Measurements from ENCODE around the gene IFT57.

IFT57 gene

GRCh38 chr3:108152274-108152673, 70.0 kb downstream of the IFT57 start:
- ChIA-PET CTCF (interaction anchor here (1.9 to 3.0 kb wide), 2 partner anchors 213 to 326 kb away, joined by 4 to 17 read pairs; no protein-coding TSS in a partner anchor), POLR2A (no interaction called here)
- H3K9me3 ChIP-seq (ENCODE audit: control insufficient read depth, insufficient read depth, low read depth, low read length) = no peaks in the 10 kb centered on the region
- no peaks in the 10 kb centered on the region for H3K36me3 ChIP-seq (ENCODE audit: control insufficient read depth in 2 of 2, insufficient read depth in 1 of 2, low read length in 2 of 2)
- no peak for TF ChIP-seq ZXDB (tag by site-specific recombination; IDR thresholded peaks at IDR 0.05)
- TF ChIP-seq ZNF132 (tag by site-specific recombination; IDR thresholded peaks at IDR 0.05; ENCODE audit: borderline replicate concordance) = no peak
- no peak for TF ChIP-seq BCL11B (tag by site-specific recombination; IDR thresholded peaks at IDR 0.05; ENCODE audit: low read depth)
- TF ChIP-seq ZNF350 (tag by site-specific recombination; IDR thresholded peaks at IDR 0.05) = no peak
- no peak for TF ChIP-seq ZNF341 (tag by site-specific recombination; IDR thresholded peaks at IDR 0.05; ENCODE audit: low read depth)
- no peak for TF ChIP-seq ZNF561 (tag by site-specific recombination; IDR thresholded peaks at IDR 0.05; ENCODE audit: borderline replicate concordance)
- no peak for TF ChIP-seq WT1 (tag by site-specific recombination; IDR thresholded peaks at IDR 0.05)
- no peak for TF ChIP-seq ZSCAN18 (tag by site-specific recombination; IDR thresholded peaks at IDR 0.05)
- no peak for TF ChIP-seq ZNF514 (tag by site-specific recombination; IDR thresholded peaks at IDR 0.05)
- no peak for TF ChIP-seq TRIM28 (IDR thresholded peaks at IDR 0.05; ENCODE audit: borderline replicate concordance, low read length)
- TF ChIP-seq ZSCAN30 (tag by site-specific recombination; IDR thresholded peaks at IDR 0.05) = no peak
- TF ChIP-seq SP3 (tag by site-specific recombination; IDR thresholded peaks at IDR 0.05) = no peak
- no peak for TF ChIP-seq ZNF280D (tag by site-specific recombination; IDR thresholded peaks at IDR 0.05)
- TF ChIP-seq ZNF214 (tag by site-specific recombination; IDR thresholded peaks at IDR 0.05; ENCODE audit: borderline replicate concordance) = no peak
- no peak for TF ChIP-seq ZNF76 (tag by site-specific recombination; IDR thresholded peaks at IDR 0.05; ENCODE audit: borderline replicate concordance, low read depth)
- no peaks in the 10 kb centered on the region for H3K4me1 ChIP-seq (ENCODE audit: control insufficient read depth, insufficient read depth, low read length)
- no peak overlapping the region for H3K4me3 ChIP-seq (ENCODE audit: low read depth, low read length)
- H3K27ac ChIP-seq (ENCODE audit: extremely low read depth, low read depth, low read length) = no peak overlapping the region

- H3K9me3 ChIP-seq (ENCODE audit: control insufficient read depth, insufficient read depth, low read depth, low read length) = no peaks in the 10 kb centered on the region
- no peaks in the 10 kb centered on the region for H3K4me1 ChIP-seq (ENCODE audit: control insufficient read depth, insufficient read depth, low read length)
- ChIA-PET POLR2A (no interaction called here), CTCF (interaction anchor here (0.6 kb wide), 1 partner anchor 331 kb away, joined by 3 read pairs; no protein-coding TSS in a partner anchor)
- H3K27ac ChIP-seq (ENCODE audit: extremely low read depth, low read depth, low read length) = no peak overlapping the region
- no peaks in the 10 kb centered on the region for H3K36me3 ChIP-seq (ENCODE audit: control insufficient read depth in 2 of 2, insufficient read depth in 1 of 2, low read length in 2 of 2)
- no peak overlapping the region for H3K4me3 ChIP-seq (ENCODE audit: low read depth, low read length)
- TF ChIP-seq ZBTB11 (tag by site-specific recombination; conservative IDR thresholded peaks at IDR 0.05; ENCODE audit: low read depth) (no peak), INSM2 (tag by site-specific recombination; IDR thresholded peaks at IDR 0.05) (no peak), KLF9 (tag by site-specific recombination; IDR thresholded peaks at IDR 0.05; ENCODE audit: low read depth) (no peak), ZNF510 (tag by site-specific recombination; IDR thresholded peaks at IDR 0.05; ENCODE audit: insufficient replicate concordance) (no peak), MYNN (tag by site-specific recombination; IDR thresholded peaks at IDR 0.05; ENCODE audit: borderline replicate concordance) (no peak), HIC1 (tag by site-specific recombination; IDR thresholded peaks at IDR 0.05) (no peak), ZNF112 (tag by site-specific recombination; IDR thresholded peaks at IDR 0.05) (no peak), ZBTB48 (tag by site-specific recombination; IDR thresholded peaks at IDR 0.05) (no peak), GLIS2 (tag by site-specific recombination; IDR thresholded peaks at IDR 0.05) (no peak), SP2 (tag by site-specific recombination; IDR thresholded peaks at IDR 0.05) (no peak)
These were observed 72.0 kb downstream of the IFT57 start for GRCh38 chr3:108150200-108150599.

Data from HEK293 (cell line).